ENCODE results near the gene RPL11.

- TF ChIP-seq CTCF (conservative IDR thresholded peaks at IDR 0.05) (no peak), EZH2 (IDR thresholded peaks at IDR 0.05; ENCODE audit: low read depth) (no peak)
Observed at GRCh38 chr1:23736437-23737134, 45.0 kb downstream of the RPL11 start.
